Measurements from ENCODE around the gene TMCO2.

TMCO2 gene

GRCh38 chr1:40258445-40258769 is 10.7 kb downstream of the TMCO2 start:
- FAIRE-seq: no peak

DNA sequence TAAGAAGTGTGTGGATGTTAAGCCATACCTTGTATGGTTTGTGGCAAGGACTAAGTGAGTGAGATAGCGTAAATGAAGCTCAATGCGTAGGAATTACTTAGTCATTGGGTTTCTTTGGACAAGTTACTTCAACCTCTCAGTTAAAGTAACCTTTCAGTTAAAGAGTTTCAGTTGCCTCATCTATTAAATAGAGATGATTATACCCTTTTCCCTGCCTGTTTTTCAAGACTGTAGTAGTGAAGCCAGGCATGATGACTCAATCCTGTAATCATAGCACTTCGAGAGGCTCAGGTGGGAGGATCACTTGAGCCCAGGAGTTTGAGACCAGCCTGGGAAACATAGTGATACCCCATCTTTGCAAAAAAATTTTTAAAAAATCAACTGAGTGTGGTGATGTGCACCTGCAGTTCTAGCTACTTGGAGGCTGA is 16.6 kb downstream of the TMCO2 start:
- no peak for FAIRE-seq

DNA sequence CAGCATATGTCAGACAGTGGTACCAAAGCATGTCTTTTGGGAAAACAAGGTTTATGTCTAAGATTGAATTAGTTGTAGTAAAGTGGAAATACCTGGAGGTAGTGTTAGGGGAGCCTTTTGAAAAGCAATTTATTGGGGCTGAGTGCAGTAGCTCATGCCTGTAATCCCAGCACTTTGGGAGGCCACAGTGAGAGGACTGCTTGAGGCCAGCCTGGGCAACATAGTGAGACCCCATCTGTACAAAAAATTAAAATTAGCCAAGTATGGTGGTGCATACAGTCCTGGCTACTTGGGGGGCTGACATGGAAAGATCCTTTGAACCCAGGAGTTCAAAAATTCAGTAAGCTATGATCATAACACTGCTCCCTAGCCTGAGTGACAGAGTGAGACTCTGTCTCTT is 17.6 kb downstream of the TMCO2 start:
- no peak for FAIRE-seq

- no peak for FAIRE-seq
These were observed 18.2 kb downstream of the TMCO2 start for GRCh38 chr1:40265919-40266318.

- peak; percentile 82 for FAIRE-seq
These were observed 19.2 kb downstream of the TMCO2 start for GRCh38 chr1:40266786-40267535.

DNA sequence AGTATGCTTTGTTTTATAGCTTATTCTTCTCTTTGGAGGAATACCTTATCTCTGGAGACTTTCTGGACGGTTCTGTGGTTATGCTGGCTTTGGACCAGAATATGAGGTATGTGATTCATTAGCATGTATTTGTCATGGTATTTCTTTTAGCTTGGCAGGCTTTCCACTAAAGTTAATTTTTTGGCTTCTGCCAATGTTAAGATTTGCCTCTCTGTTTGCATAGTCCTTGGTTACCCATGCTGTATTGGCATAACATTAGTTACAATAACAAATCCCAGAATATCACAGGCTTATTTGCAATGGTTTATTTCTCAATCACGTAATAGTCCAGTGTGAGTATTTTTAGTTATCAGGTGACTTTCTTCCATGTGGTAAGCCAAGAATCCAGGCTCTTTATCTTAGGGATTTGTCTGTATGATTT is 20.0 kb downstream of the TMCO2 start:
- FAIRE-seq: no peak

- FAIRE-seq: no peak
These were observed 20.5 kb downstream of the TMCO2 start for GRCh38 chr1:40268211-40268610.

DNA sequence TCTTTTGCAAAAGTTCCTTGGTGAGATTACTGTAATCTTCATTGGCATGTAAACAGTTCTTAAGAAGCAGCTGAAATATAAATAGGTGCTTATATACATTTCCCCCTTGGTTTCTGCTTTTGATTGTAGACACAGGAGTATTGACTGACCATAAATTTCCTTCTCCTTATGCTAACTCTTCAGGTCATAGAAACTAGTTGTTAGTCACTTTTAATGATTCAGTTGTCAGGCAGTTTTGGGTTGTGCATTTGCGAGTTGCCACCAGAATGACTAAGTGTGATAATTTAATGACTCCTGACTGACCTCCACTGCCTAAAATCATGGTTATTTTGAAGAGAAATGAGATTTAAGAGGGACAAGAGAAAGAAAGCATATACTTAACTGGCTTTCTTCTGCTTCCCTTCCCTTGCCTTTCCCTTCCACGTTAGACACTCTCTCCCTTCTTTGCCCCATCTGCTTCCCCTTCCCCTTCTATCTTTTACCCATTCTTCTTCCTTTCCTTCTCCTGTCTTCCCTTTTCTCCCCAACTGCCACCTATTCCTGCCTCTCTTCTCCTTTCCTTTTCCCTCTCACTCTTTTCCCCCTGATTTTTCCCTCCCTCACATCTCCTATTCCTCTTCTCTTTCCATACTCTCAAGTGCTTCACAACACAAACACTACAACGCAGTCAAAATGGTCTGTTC is 22.6 kb downstream of the TMCO2 start:
- no peak for FAIRE-seq

DNA sequence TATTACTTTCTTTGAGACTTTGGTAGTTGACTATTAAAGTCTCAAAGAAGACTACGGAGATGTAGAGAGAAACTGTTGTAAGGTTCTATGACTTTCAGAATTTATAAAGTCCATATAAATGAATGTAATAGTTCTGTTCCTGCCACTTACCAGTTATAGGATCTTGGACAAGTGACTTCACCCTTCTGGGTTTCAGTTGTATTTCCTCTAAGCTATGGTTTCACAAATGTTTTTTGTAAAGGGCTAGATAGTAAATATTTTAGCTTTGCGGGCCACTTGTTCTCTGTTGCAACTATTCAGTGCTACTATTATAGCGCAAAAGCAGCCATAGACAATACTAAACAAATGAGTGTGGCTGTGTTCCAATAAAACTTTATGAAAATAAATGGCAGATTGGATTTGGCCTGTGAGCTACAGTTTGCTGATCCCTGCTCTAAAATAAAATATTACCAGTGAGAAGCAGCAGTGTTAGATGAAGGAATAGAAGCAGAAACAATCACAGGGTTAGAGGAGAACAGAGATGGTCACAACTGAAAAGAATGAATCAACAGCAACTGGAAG is 25.0 kb downstream of the TMCO2 start:
- no peak for FAIRE-seq

GRCh38 chr1:40273547-40274166 is 25.9 kb downstream of the TMCO2 start:
- FAIRE-seq: no peak

DNA sequence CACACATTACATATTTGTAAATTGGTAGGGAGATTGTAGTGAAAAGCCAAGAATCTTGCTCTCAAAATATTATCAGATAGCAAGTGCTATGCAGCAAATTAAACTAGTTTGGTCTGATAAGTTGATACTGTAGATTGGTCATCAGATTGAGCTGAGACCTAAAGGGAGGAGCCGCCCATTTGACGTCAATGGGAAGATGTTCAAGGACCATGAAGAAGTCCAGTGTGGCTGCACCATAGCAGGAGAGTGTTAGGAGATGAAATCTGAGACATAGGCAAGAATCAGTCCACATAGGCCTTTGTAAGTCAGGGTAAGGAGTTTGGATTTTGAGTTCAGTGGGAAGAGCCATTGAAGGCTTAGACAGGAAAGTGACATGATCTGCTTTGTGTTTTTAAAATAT is 26.6 kb downstream of the TMCO2 start:
- no peak for FAIRE-seq

- FAIRE-seq: no peak
These were observed 28.4 kb downstream of the TMCO2 start for GRCh38 chr1:40276122-40276521.

DNA sequence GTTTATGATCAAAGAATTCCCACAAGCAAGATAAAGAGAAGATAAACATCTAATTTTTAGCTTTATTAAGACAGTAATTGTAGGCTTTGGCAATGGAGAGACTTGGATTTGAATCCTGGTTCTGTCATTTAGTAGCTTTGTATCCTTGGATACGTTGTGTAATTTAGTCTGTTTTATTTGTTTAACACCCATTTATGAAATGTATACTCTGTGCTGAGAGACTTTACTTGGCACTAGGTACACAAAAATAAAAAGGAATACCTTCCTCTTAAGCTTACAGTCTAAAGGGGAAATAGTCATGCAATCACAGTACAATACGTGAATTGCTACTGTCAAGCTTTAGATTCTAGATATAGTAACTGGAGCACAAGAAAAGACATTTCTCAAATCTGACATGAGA is 34.1 kb downstream of the TMCO2 start:
- no peak for FAIRE-seq

DNA sequence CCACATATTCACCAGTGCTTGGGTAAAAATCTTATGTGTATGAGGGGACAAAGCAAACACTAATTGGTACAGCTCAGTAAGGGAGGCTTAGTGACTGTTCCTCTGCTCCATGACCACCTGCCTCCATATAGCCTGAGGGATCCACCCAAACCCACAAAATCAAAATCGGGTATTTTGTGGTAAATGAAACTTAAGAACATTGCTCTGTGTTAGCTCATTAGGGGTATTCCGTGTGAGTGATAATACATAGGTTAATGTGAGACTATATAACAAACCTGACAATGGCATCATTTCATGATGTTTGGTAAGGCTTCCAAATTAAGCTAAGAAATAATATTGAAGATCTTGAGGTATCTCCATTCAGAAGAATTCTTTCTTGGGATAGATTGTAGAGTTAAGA is 43.6 kb downstream of the TMCO2 start:
- no peak for FAIRE-seq

- FAIRE-seq: no peak
These were observed 51.9 kb downstream of the TMCO2 start for GRCh38 chr1:40299366-40300248.

- no peak for FAIRE-seq
These were observed 52.5 kb downstream of the TMCO2 start for GRCh38 chr1:40300249-40300567.

GRCh38 chr1:40300651-40301050 is 52.9 kb downstream of the TMCO2 start:
- FAIRE-seq: no peak

DNA sequence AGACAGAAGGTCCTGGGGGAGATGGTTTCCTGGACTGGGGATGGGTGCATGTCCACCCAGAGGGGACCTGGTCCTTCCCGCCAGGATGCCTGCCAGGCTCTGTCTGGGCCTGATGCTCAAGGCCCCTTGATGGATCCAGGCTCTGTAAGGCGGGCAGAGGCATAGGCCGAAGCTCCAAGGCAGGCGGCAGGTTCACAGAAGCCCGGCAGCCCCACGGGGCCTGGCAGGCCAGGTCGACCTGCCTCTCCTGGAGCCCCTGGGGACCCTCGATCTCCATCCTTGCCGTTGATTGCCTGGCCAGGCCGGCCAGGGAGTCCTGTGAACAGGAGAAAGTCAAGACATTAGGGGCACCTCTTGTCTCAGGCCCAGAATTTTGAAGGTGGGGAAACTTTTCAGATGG is 53.3 kb downstream of the TMCO2 start:
- FAIRE-seq: no peak

Measured in A204.1 (cell line).